NCI-H128 (cell line): ENCODE measurements around the gene PSMB5.
"Not testable (repeated sequence)": the region's sequence is repeated elsewhere in the genome, so short reads cannot be mapped to it uniquely, and the experiment has no call there.

Experiments
- DNase-seq: peaks from one replicate; lab custom pipeline; 2025; ENCODE audit not compliant: unreplicated experiment; lab: John Stamatoyannopoulos, UW

Gene PSMB5

DNA sequence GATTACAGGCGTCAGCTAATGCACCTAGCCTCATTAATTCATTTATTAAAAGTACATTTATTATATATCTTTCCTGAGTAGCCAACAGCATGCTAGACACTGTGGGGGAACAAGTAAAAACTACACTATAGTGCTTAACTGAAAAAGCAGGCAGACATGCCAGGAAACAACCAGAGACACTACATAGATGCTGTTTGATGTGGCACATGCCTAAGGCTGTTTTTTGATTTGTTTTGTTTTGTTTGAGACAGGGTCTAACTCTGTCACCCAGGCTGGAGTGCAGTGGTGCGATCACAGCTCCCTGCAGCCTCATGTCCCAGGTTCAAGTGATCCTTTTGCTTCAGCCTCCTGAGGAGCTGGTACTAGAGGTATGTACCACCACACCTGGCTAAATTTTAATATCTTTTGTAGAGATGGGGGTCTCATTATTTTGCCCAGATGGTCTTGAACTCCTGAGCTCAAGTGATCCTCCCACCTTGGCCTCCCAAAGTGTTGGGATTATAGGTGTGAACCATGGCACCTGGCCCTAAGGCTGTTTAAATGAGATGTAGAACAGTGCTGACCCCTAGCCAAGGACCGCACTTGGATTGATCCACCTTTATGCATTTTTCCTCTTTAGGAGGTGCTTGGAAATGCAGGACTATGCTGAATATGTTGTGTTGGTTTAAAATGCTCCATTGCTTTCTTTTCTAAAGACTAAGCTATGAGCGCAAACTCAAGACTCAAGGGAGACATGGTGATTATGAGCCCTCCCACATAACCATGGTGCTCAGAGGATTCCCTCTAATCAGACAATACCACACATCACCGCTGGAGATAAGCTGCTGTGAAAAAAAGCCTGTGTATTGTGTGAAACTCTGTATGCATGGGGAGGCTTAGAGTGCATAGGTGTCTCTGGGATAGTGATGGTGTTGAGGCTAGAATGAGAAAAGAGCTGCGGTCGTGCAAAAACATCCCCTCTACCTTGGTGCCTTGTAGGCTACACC, 14.3 kb downstream of the PSMB5 start:
- no peak for DNase-seq

DNA sequence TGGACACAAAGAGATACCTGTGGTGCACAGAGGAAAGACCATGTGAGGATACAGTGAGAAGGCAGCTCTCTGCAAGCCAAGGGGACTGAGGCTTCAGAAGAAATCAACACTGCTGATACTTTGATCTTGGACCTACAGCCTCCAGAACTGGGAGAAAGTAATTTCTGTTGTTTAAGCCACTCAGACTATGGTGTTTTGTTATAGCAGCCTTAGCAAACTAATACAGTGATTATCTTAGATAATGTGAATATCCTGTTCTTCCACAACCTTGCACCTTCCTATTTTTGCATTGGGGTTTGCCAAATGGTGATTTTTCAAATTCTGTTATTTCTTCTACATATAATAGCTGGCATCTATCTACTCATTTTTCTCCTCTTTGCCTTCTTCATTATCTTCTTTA, 16.6 kb downstream of the PSMB5 start:
- no peak for DNase-seq

- DNase-seq = no peak
Measured at GRCh38 chr14:23017091-23017490, 17.6 kb downstream of the PSMB5 start.

DNA sequence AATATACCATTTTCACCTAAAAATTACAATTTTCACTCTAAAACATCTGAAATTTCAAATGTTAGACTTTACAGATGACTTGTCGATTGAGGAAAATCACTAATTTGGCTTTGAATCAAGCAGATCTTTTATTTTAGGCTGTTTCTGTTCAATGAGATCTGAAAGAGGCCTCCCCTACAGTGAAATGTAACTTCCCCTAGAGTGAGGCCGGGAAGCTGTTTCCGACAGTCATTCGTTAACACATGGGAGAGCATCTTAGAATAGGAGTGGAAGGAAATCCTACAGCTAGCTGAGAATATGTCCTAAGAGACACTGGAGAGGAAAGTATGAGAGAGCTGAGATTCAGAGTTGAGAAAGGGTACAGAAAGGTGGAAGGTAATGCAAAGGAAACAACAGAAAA, 19.1 kb downstream of the PSMB5 start:
- no peak for DNase-seq

GRCh38 chr14:23013749-23014054, 21.0 kb downstream of the PSMB5 start:
- not testable (repeated sequence) for DNase-seq

- DNase-seq = no peak
Measured at GRCh38 chr14:23013054-23013748, 21.5 kb downstream of the PSMB5 start.

- peak; percentile 38 for DNase-seq
Measured at GRCh38 chr14:23009939-23010726, 24.6 kb downstream of the PSMB5 start, which contains the start of gene C14orf93. Gene C14orf93, minus strand, starts transcription at chr14:23010143. Its CDS starts 11,120 bp downstream, at chr14:22999023.

DNA sequence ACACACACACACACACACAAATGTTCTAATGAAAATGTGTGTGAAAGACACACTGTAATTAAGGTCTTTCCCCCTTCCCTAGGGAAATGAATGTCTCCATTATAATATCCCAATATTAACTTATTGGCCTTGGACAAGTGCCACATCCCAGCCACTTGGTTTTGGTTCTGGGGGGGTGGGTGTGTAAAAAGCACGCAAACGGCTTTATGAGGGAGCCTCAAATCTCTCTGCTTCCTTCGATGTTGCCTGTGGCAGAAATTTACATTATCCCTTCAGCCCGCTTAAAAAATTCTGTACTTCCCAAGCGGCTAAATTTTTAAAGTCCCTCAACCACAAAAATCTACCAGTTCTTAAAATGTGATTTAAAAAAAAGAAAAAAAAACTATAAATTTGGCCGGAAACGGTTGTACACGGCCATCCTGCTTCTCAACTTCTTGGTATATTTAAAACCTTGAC, 25.2 kb downstream of the PSMB5 start:
- DNase-seq = no peak

GRCh38 chr14:23008831-23009230, 25.9 kb downstream of the PSMB5 start:
- DNase-seq = no peak

DNA sequence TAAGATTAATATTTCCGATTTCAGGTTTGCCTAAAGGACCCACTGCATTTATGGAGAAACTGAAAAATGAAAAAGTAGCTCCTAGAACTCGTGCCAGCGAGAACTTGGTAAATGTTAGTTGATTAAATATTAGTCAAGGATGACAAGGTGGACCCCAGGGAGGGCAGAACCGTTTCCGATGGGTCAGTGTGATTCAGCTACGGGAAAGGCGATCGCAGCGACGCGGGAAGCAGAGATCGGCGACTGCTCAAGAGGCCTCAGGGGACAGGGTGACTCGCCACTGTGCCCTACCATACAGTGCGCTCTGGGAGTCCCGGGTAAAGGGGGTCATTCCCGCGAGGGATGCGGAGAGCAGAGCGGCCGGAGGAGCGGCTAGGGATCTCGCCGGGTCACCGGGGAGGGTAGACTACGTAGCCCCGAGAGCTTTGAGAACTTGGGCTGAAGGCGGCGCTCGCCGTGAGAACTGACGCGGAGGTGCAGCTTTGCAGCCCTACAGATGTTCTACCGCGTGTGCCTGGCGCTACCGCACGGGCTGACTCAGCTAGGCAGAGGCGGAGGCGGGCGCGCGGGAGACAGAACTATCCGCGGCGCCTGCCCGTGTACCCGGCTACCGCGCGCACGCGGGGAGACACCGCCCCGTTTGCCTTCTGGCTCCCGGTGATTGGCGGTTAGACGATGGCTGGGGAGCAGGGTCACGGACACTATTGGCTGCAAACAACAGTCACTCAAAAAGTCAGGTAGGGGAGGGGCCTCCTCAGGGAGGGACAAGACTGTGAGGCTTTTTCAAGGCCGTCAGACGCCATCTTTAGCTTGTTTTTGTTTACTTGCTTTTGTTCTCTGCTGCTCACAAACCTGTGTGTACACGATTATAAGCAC, 27.9 kb downstream of the PSMB5 start:
- DNase-seq = peak; percentile 96

DNA sequence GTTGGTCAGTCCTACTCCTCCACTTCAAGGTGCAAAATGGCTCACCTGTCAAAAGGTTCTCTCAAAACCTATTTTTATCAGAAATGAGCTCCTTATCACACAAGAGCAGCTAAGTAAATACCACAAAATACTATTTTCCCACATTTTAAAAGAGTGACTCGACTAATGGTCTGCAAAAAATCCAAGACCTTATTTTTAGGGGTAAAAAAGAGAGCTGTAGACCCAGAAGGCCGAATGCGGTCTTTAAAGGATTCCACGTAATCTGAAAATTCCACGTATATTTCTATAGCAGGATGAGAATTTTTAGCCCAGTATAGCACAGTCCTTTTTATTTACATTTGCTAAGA, 28.5 kb downstream of the PSMB5 start:
- no peak for DNase-seq

GRCh38 chr14:23005451-23006187, 29.1 kb downstream of the PSMB5 start:
- no peak for DNase-seq

DNA sequence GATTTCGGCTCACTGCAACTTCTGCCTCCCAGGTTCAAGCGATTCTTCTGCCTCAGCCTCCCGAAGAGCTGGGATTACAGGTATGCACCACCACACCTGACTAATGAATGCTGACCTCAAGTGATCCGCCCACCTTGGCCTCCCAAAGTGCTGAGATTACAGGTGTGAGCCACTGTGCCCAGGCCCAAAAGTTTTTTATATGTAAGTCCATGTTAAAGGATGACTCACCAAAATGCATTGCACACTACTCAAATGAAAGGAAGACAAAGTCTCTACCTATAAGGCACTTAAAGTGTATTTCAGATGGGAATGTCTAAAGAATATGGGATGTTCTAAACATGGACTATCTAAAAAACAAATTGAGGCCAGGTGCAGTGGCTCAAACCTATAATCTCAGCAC, 30.4 kb downstream of the PSMB5 start:
- not testable (repeated sequence) for DNase-seq

DNA sequence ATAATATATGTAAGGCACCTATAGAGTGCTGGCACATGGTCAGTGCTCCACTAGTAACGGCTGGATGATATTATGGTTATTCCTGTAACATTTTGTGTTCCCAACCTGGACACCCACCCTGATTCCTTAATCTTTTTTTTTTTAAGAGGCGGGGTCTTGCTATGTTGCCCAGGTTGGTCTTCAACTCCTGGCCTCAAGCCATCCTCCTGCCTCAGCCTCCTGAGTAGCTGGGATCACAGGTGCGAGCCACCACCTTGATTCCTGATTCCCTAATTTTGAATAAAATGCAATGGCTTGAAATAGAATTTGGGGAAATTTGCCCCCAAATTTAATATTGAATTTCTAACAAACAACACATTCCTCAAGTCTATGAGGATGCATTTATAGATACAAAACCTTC, 32.1 kb downstream of the PSMB5 start:
- no peak for DNase-seq

DNA sequence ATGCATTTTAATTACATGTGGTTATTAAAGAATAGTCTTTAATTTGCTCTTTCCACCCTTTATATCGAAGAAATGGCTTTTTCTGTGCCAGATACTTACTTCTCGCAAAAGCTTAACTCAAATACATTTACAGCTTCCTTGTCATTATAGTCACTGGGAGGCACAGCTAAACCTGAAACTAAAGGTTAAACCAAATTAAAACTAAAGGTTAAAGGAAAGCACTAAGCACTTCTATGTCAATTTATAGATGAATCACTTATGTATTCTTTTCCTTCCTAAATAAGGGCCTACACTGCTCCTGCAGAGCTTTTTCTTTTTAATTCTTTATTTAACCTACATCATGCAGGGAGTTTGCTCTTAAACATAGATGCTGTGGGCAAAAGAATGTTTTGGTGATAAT, 33.8 kb downstream of the PSMB5 start:
- DNase-seq = no peak

- no peak for DNase-seq
Measured at GRCh38 chr14:22998329-22999012, 36.2 kb downstream of the PSMB5 start.

- no peak for DNase-seq
Measured at GRCh38 chr14:22997676-22998323, 36.9 kb downstream of the PSMB5 start.

DNA sequence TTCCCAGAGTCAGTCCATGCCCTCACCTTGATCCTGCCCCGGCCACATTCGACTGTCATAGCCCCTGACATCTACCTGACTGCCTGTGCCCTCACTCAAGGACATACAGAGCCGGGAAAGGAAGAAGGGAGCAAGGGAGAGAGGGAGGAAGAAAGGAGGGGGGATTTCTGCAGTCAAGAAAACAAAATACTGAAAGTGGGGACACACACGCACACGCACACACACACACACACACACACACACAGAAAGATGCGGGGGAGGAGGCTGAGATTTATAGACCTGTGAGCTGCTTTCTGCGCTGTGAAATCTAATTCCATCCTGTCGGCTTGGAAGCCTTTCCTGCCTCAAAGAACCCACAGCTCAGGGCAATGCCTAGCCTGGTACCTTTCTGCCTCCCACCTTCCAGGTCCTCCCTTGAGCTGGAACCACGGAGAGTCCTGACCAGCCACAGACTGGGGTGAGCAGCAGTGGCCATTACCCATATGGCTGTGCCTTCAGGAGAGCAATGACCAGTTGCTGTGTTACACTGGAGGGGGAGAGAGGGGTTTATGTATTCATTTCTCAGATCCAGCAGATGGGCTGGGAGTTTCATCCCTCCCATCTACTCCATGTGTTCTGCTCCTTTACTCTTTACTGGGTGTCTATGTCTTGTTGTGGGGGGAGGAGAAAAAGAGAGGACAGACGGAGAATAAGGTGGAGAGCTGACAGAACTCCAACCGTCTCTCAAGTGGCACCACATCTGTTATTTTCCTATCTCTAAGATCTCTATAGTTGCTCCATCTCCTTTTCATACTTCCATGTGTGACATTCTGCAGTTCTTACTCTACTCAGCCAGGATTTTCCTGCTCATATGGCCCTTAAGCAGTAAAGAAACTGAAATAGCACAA, 37.7 kb downstream of the PSMB5 start:
- no peak for DNase-seq
